Upper lobe of left lung (tissue), 6 donors: ENCODE results near the gene LYRM2. TPM values are rescaled to one million over a fixed set of nuclear protein-coding genes. Genes with fewer than 3 reads are reported as not detected.

Experiments used
- ATAC-seq, 2 donors: fragments of 200-7000 bp; cut with Tn5 transposase; one replicate each; pipeline ENCODE4 v1.9.1; 2022; ENCODE audit warnings: mild to moderate bottlenecking in 2 of 2, moderate library complexity in 2 of 2; ENCODE audit not compliant: low FRiP score in 2 of 2
- DNase-seq, 2 donors: peaks; one replicate each; pipeline ENCODE4 v3.0.0-alpha.2; 2019 to 2020
- H3K27ac ChIP-seq, 4 donors: fragments of 200-600 bp; sonication (generic); one replicate each; pipeline ENCODE4 v1.5.1; 2016 to 2019
- H3K27me3 ChIP-seq, 4 donors: fragments of 200-600 bp; sonication (generic); one replicate each; pipeline ENCODE4 v1.5.1; 2017 to 2019
- H3K36me3 ChIP-seq, 4 donors: fragments of 200-600 bp; sonication (generic); one replicate each; pipeline ENCODE4 v1.5.1; 2016 to 2019
- H3K4me1 ChIP-seq, 4 donors: fragments of 200-600 bp; sonication (generic); one replicate each; pipeline ENCODE4 v1.5.1; 2018 to 2019
- H3K4me3 ChIP-seq, 4 donors: fragments of 200-600 bp; sonication (generic); one replicate each; pipeline ENCODE4 v1.5.1; 2017 to 2019; ENCODE audit warnings: mild to moderate bottlenecking in 2 of 4, moderate library complexity in 1 of 4
- H3K9me3 ChIP-seq, 4 donors: fragments of 200-600 bp; sonication (generic); one replicate each; pipeline ENCODE4 v1.5.1; 2018 to 2019
- EP300 ChIP-seq, 4 donors: sonication (generic); formaldehyde crosslinking; IDR thresholded peaks; one replicate each; pipeline ENCODE4 v1.5.1; 2017; ENCODE audit warnings: antibody characterized with exemption in 4 of 4, control low read depth in 2 of 4
- POLR2A ChIP-seq, 4 donors: fragments of 450-650 bp; IDR thresholded peaks; one replicate each; pipeline ENCODE4 v1.5.1; 2016 to 2017; ENCODE audit warnings: antibody characterized with exemption in 4 of 4, mild to moderate bottlenecking in 2 of 4
- POLR2AphosphoS5 ChIP-seq, 2 donors: sonication (generic); formaldehyde crosslinking; IDR thresholded peaks; one replicate each; pipeline ENCODE4 v1.5.1; 2017; ENCODE audit warnings: antibody characterized with exemption in 2 of 2
- WGBS, 2 donors: methylation state at CpG; one replicate each; pipeline ENCODE4 v1.1.5; 2017 to 2018; 5-methylcytosine and 5-hydroxymethylcytosine counted together
- total RNA-seq, 6 donors: library from RNA; depleted of rRNA in 4 of 6; stranded (reverse); fragments of >200 nt in 4 of 6; gene quantifications; one replicate each; pipeline versions ENCODE4 v1.1.0 to v1.2.1, GENCODE V29; 2016 to 2021
- TF ChIP-seq, protein P1 (sequence below), 6 experiments: fragments of 450-650 bp in 4 of 6; fragments of 200-600 bp in 2 of 6; sonication (generic) in 2 of 6; IDR thresholded peaks; one replicate each; pipeline ENCODE4 v1.5.1; 2016 to 2019; ENCODE audit warnings: antibody characterized with exemption in 6 of 6
- donor health status: DM: no; HTN: no; CAD: no; lungs with moderate emphysema.
- donor health status: DM: no; HTN: yes; CAD: no; lungs with severe emphysema.

LYRM2 gene
- total RNA-seq, 6 donors from 2014 or later, result 7.3 to 32.4 (median 22.2) TPM

DNA sequence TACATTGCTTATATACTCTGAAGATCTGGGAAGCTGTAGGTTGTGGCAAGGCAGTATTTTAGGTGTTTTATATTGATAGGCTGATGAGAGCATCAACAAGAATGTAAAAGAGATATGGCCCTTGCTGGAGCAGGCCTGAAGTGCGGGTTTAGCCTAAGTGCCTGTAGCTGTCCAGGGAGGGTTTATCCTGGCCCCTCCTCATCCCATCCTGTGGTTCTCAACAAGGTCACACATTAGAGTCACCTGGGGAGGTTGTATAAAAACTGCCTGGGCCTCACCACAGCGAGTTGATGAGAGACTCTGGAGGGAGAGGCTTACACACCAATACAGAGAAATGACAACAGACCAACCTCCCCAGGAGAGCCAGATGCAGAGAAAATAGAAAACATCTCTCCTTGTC, 48.4 kb downstream of the LYRM2 start:
- TF ChIP-seq POLR2AphosphoS5 (IDR thresholded peaks at IDR 0.05) (no peak), POLR2A (IDR thresholded peaks at IDR 0.05) (no peak), EP300 (IDR thresholded peaks at IDR 0.05) (no peak)
- TF ChIP-seq, protein P1, sequence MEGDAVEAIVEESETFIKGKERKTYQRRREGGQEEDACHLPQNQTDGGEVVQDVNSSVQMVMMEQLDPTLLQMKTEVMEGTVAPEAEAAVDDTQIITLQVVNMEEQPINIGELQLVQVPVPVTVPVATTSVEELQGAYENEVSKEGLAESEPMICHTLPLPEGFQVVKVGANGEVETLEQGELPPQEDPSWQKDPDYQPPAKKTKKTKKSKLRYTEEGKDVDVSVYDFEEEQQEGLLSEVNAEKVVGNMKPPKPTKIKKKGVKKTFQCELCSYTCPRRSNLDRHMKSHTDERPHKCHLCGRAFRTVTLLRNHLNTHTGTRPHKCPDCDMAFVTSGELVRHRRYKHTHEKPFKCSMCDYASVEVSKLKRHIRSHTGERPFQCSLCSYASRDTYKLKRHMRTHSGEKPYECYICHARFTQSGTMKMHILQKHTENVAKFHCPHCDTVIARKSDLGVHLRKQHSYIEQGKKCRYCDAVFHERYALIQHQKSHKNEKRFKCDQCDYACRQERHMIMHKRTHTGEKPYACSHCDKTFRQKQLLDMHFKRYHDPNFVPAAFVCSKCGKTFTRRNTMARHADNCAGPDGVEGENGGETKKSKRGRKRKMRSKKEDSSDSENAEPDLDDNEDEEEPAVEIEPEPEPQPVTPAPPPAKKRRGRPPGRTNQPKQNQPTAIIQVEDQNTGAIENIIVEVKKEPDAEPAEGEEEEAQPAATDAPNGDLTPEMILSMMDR (IDR thresholded peaks at IDR 0.05), result no peak
- DNase-seq (no peak), ATAC-seq (no peak)
- Histone ChIP-seq H3K27me3 (no peaks in the 10 kb centered on the region), H3K27ac (no peak overlapping the region), H3K9me3 (no peaks in the 10 kb centered on the region), H3K4me3 (no peak overlapping the region), H3K4me1 (no peaks in the 10 kb centered on the region), H3K36me3 (no peaks in the 10 kb centered on the region)
- 53 to 80% methylated on average over 2 of the region's 2 CpGs for WGBS, 2 donors

DNA sequence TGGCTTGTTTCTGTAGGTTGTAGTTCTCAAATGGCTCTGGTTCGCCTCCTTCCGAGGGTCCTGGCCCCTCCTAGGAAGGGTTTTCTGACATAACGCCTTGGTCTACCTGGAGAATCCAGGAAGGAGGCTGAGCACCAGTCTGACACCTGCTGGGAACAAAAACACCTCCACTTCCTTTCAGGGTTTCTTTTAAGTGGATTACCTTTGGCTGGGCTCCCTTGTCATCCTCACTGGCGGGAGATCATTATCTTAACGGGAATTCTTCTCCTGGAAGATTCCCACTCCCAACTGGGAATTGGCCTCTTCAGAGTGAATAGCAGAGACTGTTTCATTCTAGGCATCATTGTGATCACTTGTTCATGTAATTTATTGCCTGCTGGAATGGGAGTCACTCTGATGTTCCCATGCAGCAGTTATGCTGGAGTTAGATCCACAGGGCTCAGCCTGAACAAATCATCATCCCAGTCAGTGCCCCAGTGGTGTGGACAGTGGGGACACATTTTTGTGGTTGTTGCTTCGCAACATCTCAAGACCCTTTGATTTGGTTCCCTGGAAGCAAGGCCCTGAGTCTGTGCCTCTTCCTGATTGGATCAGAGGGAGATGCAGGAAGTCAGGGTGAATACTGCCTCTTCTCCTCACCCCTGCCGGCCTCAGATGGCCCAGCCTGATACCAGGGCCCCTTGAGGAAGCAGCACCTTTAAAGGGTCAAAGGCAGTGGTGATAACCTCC, 49.1 kb downstream of the LYRM2 start:
- H3K4me3 ChIP-seq, result no peak overlapping the region
- H3K4me1 ChIP-seq, result no peaks in the 10 kb centered on the region
- H3K9me3 ChIP-seq, result no peaks in the 10 kb centered on the region
- H3K27ac ChIP-seq, result no peak overlapping the region
- DNase-seq, result no peak
- no peaks in the 10 kb centered on the region for H3K27me3 ChIP-seq
- H3K36me3 ChIP-seq, result no peaks in the 10 kb centered on the region
- ATAC-seq, result no peak
- WGBS, 2 donors, result 78 to 87% methylated on average over 7 of the region's 7 CpGs
- TF ChIP-seq, protein P1 (IDR thresholded peaks at IDR 0.05), result no peak
- TF ChIP-seq POLR2AphosphoS5 (IDR thresholded peaks at IDR 0.05), result no peak
- TF ChIP-seq EP300 (IDR thresholded peaks at IDR 0.05), result no peak
- TF ChIP-seq POLR2A (IDR thresholded peaks at IDR 0.05), result no peak

GRCh38 chr6:89585154-89585553, 53.4 kb downstream of the LYRM2 start:
- H3K27me3 ChIP-seq, result no peaks in the 10 kb centered on the region
- H3K4me1 ChIP-seq, result no peaks in the 10 kb centered on the region
- no peak overlapping the region for H3K27ac ChIP-seq
- TF ChIP-seq, protein P1 (IDR thresholded peaks at IDR 0.05), result no peak
- no peak for TF ChIP-seq POLR2AphosphoS5 (IDR thresholded peaks at IDR 0.05)
- TF ChIP-seq POLR2A (IDR thresholded peaks at IDR 0.05), result no peak
- no peak for TF ChIP-seq EP300 (IDR thresholded peaks at IDR 0.05)
- 83% methylated on average over 1 of the region's 1 CpG for WGBS, 2 donors
- ATAC-seq, result no peak
- no peak for DNase-seq
- H3K4me3 ChIP-seq, result no peak overlapping the region
- H3K9me3 ChIP-seq, result no peaks in the 10 kb centered on the region
- H3K36me3 ChIP-seq, result no peaks in the 10 kb centered on the region

- H3K9me3 ChIP-seq, result no peaks in the 10 kb centered on the region
- no peaks in the 10 kb centered on the region for H3K27me3 ChIP-seq
- 72 to 87% methylated on average over 3 of the region's 3 CpGs for WGBS, 2 donors
- H3K4me1 ChIP-seq, result no peaks in the 10 kb centered on the region
- no peak for DNase-seq
- TF ChIP-seq EP300 (IDR thresholded peaks at IDR 0.05) (no peak), POLR2AphosphoS5 (IDR thresholded peaks at IDR 0.05) (no peak), POLR2A (IDR thresholded peaks at IDR 0.05) (no peak)
- TF ChIP-seq, protein P1 (IDR thresholded peaks at IDR 0.05), result no peak
- ATAC-seq, result no peak
- no peak overlapping the region for H3K27ac ChIP-seq
- H3K4me3 ChIP-seq, result no peak overlapping the region
- H3K36me3 ChIP-seq, result no peaks in the 10 kb centered on the region
These were observed 54.0 kb downstream of the LYRM2 start for GRCh38 chr6:89584539-89584938.

DNA sequence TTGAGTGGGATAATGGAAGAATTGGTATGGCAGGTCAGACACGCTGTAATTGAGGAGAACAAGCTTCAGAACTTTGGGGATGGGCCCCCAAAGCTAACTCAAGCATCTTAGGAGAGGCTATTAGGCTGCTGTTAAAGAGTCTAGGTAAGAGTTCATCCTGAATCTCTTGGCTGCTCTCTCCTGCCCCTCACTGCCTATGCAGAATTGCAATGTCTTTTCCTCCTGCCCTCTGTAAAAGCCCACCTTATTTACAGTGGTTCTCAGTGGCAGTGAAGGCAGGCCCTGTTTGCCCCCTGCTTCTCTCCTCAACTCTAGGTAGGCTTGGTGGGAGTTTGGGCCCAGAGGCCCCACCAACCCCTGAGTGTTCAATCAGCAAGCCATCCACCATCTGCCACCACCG, 55.0 kb downstream of the LYRM2 start:
- Histone ChIP-seq H3K9me3 (no peaks in the 10 kb centered on the region), H3K27me3 (no peaks in the 10 kb centered on the region), H3K27ac (no peak overlapping the region), H3K4me3 (no peak overlapping the region), H3K36me3 (no peaks in the 10 kb centered on the region), H3K4me1 (no peaks in the 10 kb centered on the region)
- ATAC-seq (no peak), DNase-seq (no peak)
- TF ChIP-seq, protein P1 (IDR thresholded peaks at IDR 0.05), result no peak
- TF ChIP-seq EP300 (IDR thresholded peaks at IDR 0.05), result no peak
- WGBS, 2 donors, result 90 to 96% methylated on average over 2 of the region's 2 CpGs
